ENCODE results near the gene TMPRSS4.

The TMPRSS4 gene

DNA sequence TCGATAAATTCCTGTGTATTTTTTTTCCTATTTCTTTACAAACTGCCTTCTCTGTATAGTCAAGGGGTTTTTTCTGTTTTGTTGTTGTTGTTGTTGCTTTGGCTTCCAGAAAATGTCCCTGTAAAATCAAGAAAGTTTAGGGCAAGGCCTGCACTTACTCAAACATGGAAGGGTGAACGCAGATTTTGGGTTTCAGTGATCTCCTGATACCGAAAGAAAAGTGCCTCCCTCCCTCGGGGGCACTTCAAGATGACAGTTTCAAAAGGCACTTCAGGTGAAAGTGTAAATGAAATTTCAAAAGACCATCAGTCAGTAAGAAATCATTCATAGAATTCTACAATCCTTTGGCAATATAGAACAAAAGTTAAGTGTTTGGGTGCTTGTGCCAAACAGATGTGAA is 43.4 kb upstream of the TMPRSS4 start:
- Histone ChIP-seq H3K4me2 (ENCODE audit: low read length) (no peak overlapping the region), H3K4me1 (ENCODE audit: insufficient read depth, low read length, severe bottlenecking) (no peaks in the 10 kb centered on the region), H3K79me2 (ENCODE audit: insufficient read depth, low read length) (no peaks in the 10 kb centered on the region), H3F3A (ENCODE audit: insufficient read depth, low read length) (no peaks in the 10 kb centered on the region), H3K27me3 (ENCODE audit: insufficient read depth, low read length) (no peaks in the 10 kb centered on the region), H3K36me3 (ENCODE audit: insufficient read depth, low read length) (no peaks in the 10 kb centered on the region), H4K20me1 (ENCODE audit: insufficient read depth, low read length) (no peaks in the 10 kb centered on the region), H3K27ac (ENCODE audit: low read depth, low read length, poor library complexity, severe bottlenecking) (no peak overlapping the region), H3K4me3 (ENCODE audit: low read depth, low read length, poor library complexity, severe bottlenecking) (no peak overlapping the region), H3K9me3 (ENCODE audit: low read length) (no peaks in the 10 kb centered on the region), H3K9me2 (ENCODE audit: low read depth, low read length) (no peaks in the 10 kb centered on the region), H3K9ac (ENCODE audit: low read length) (no peak overlapping the region), H2AFZ (ENCODE audit: low read length) (no peak overlapping the region)
- no peak for TF ChIP-seq EZH2 (IDR thresholded peaks at IDR 0.05; ENCODE audit: borderline replicate concordance, low read length)
- TF ChIP-seq, protein P1, sequence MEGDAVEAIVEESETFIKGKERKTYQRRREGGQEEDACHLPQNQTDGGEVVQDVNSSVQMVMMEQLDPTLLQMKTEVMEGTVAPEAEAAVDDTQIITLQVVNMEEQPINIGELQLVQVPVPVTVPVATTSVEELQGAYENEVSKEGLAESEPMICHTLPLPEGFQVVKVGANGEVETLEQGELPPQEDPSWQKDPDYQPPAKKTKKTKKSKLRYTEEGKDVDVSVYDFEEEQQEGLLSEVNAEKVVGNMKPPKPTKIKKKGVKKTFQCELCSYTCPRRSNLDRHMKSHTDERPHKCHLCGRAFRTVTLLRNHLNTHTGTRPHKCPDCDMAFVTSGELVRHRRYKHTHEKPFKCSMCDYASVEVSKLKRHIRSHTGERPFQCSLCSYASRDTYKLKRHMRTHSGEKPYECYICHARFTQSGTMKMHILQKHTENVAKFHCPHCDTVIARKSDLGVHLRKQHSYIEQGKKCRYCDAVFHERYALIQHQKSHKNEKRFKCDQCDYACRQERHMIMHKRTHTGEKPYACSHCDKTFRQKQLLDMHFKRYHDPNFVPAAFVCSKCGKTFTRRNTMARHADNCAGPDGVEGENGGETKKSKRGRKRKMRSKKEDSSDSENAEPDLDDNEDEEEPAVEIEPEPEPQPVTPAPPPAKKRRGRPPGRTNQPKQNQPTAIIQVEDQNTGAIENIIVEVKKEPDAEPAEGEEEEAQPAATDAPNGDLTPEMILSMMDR (IDR thresholded peaks at IDR 0.05; ENCODE audit: low read length), result no peak

DNA sequence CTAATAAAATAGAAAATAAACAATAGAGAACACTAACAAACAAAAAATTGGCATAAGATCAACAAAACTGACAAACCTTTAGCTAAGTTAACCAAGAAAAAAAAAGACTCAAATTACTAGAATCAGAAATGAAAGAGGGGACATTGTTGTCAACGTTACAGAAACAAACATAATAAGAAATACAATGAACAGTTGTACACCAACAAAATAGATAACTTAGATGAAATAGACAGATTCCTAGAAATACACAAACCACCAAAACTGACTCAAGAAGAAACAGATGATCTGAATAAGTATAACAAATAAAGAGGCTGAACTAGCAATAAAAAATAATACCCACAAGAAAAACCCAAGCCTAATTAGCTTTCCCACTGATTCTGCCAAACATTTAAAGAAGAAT is 34.7 kb upstream of the TMPRSS4 start:
- no peaks in the 10 kb centered on the region for H3K79me2 ChIP-seq (ENCODE audit: insufficient read depth, low read length)
- no peaks in the 10 kb centered on the region for H3K36me3 ChIP-seq (ENCODE audit: insufficient read depth, low read length)
- H3K9ac ChIP-seq (ENCODE audit: low read length), result no peak overlapping the region
- no peak overlapping the region for H3K27ac ChIP-seq (ENCODE audit: low read depth, low read length, poor library complexity, severe bottlenecking)
- H3K9me2 ChIP-seq (ENCODE audit: low read depth, low read length), result no peaks in the 10 kb centered on the region
- no peaks in the 10 kb centered on the region for H3K27me3 ChIP-seq (ENCODE audit: insufficient read depth, low read length)
- H3K4me2 ChIP-seq (ENCODE audit: low read length), result no peak overlapping the region
- no peak overlapping the region for H3K4me3 ChIP-seq (ENCODE audit: low read depth, low read length, poor library complexity, severe bottlenecking)
- no peaks in the 10 kb centered on the region for H3K4me1 ChIP-seq (ENCODE audit: insufficient read depth, low read length, severe bottlenecking)
- TF ChIP-seq EZH2 (IDR thresholded peaks at IDR 0.05; ENCODE audit: borderline replicate concordance, low read length), result no peak
- TF ChIP-seq, protein P1 (IDR thresholded peaks at IDR 0.05; ENCODE audit: low read length), result no peak
- H3F3A ChIP-seq (ENCODE audit: insufficient read depth, low read length), result no peaks in the 10 kb centered on the region
- H2AFZ ChIP-seq (ENCODE audit: low read length), result no peak overlapping the region
- no peaks in the 10 kb centered on the region for H3K9me3 ChIP-seq (ENCODE audit: low read length)
- H4K20me1 ChIP-seq (ENCODE audit: insufficient read depth, low read length), result no peaks in the 10 kb centered on the region

DNA sequence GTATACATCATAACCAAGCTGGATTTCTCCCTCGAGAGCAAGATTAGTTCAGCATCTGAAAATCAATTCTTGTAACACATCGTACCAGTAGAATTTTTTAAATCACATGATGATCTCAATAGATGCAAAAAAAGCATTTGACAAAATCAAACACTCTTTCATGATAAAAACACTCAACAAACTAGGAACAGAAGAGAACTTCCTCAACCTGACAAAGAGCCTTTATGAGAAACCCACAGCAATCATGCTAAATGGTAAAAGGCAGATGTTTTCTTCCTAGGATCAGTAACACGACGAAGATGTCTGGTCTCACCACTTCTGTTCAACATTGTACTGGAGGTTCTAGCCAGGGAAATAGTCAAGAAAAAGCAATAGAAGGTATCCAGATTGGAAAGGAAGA is 34.1 kb upstream of the TMPRSS4 start:
- H3K9ac ChIP-seq (ENCODE audit: low read length), result no peak overlapping the region
- H3K9me3 ChIP-seq (ENCODE audit: low read length), result no peaks in the 10 kb centered on the region
- H3K79me2 ChIP-seq (ENCODE audit: insufficient read depth, low read length), result no peaks in the 10 kb centered on the region
- TF ChIP-seq EZH2 (IDR thresholded peaks at IDR 0.05; ENCODE audit: borderline replicate concordance, low read length), result no peak
- TF ChIP-seq, protein P1 (IDR thresholded peaks at IDR 0.05; ENCODE audit: low read length), result no peak
- no peak overlapping the region for H3K27ac ChIP-seq (ENCODE audit: low read depth, low read length, poor library complexity, severe bottlenecking)
- H3K4me1 ChIP-seq (ENCODE audit: insufficient read depth, low read length, severe bottlenecking), result no peaks in the 10 kb centered on the region
- H2AFZ ChIP-seq (ENCODE audit: low read length), result no peak overlapping the region
- H3K27me3 ChIP-seq (ENCODE audit: insufficient read depth, low read length), result no peaks in the 10 kb centered on the region
- H3F3A ChIP-seq (ENCODE audit: insufficient read depth, low read length), result no peaks in the 10 kb centered on the region
- no peaks in the 10 kb centered on the region for H3K9me2 ChIP-seq (ENCODE audit: low read depth, low read length)
- H4K20me1 ChIP-seq (ENCODE audit: insufficient read depth, low read length), result no peaks in the 10 kb centered on the region
- H3K36me3 ChIP-seq (ENCODE audit: insufficient read depth, low read length), result no peaks in the 10 kb centered on the region
- no peak overlapping the region for H3K4me2 ChIP-seq (ENCODE audit: low read length)
- no peak overlapping the region for H3K4me3 ChIP-seq (ENCODE audit: low read depth, low read length, poor library complexity, severe bottlenecking)
